Activated CD4-positive, alpha-beta memory T cell treated with anti-CD3 and anti-CD28 coated beads for 36 hours (primary cell): ENCODE measurements around the gene MARCHF11. TPM values are rescaled to one million over a fixed set of nuclear protein-coding genes. Genes with fewer than 3 reads are reported as not detected.

Experiments
- CTCF ChIA-PET: fragments of 350-600 bp; sonication (Branson Sonifier 250); formaldehyde crosslinking; loops from one replicate; lab custom pipeline; 2021; ENCODE audit warnings: antibody characterized with exemption, inconsistent platforms; lab: Charles Lee
- POLR2A ChIA-PET: fragments of 350-600 bp; sonication (Branson Sonifier 250); formaldehyde crosslinking; loops from one replicate; lab custom pipeline; 2021; ENCODE audit warnings: antibody characterized with exemption; lab: Charles Lee
- DNase-seq: peaks from one replicate; pipeline ENCODE4 v3.0.0-alpha.2; 2020
- H3K27ac Mint-ChIP-seq: one replicate; pipeline ENCODE4 v1.8.0; 2021; ENCODE audit warnings: mixed read lengths
- H3K27me3 Mint-ChIP-seq: one replicate; pipeline ENCODE4 v1.8.0; 2021; ENCODE audit warnings: mixed read lengths
- H3K36me3 Mint-ChIP-seq: one replicate; pipeline ENCODE4 v1.8.0; 2021; ENCODE audit warnings: mixed read lengths
- H3K4me1 Mint-ChIP-seq: one replicate; pipeline ENCODE4 v1.8.0; 2021; ENCODE audit warnings: low read depth, mixed read lengths
- H3K4me3 Mint-ChIP-seq: one replicate; pipeline ENCODE4 v1.8.0; 2021; ENCODE audit warnings: mild to moderate bottlenecking, mixed read lengths
- H3K9me3 Mint-ChIP-seq: one replicate; pipeline ENCODE4 v1.8.0; 2021; ENCODE audit warnings: mixed read lengths
- intact Hi-C: fragments of 100-400 bp; cut with micrococcal nuclease; formaldehyde crosslinking; loops from one replicate; pipeline ENCODE4 v1.15.1; 2023
- total RNA-seq, 2 experiments: library from RNA; stranded (reverse); gene quantifications; one replicate each; pipeline ENCODE4 v1.2.3, GENCODE V29; 2021

The MARCHF11 gene
- total RNA-seq, 2 experiments from 2014 or later, result not detected

- Mint-ChIP-seq H3K4me3 (no peak overlapping the region), H3K4me1 (no peaks in the 10 kb centered on the region), H3K27me3 (no peaks in the 10 kb centered on the region), H3K9me3 (no peaks in the 10 kb centered on the region), H3K36me3 (no peaks in the 10 kb centered on the region), H3K27ac (no peak overlapping the region)
- POLR2A ChIA-PET, result no interaction called here
- CTCF ChIA-PET, result no interaction called here
- DNase-seq, result no peak
- intact Hi-C loops, result no loop called here
These were observed 107.0 kb downstream of the MARCHF11 start for GRCh38 chr5:16072616-16073015.

DNA sequence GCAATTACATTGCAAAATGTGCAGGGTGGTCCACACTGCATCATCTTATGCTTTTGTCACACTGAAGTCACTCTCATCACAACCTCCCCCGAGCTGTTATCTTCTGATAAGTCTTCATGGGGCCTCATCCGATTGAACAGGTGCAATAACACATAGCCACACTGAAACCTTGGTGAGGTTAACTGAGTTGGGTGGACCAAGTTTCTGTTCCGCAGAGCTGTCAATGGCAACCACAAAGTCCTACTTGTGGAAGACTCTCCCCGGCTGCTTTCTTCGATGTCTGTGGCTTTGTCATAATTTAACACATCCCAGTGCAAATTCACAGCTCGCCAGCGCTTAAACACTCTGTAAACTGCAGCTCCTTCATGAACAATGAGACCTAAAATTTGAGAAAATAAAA, 112.2 kb downstream of the MARCHF11 start:
- POLR2A ChIA-PET, result no interaction called here
- no peaks in the 10 kb centered on the region for H3K9me3 Mint-ChIP-seq
- no peak overlapping the region for H3K4me3 Mint-ChIP-seq
- no peak overlapping the region for H3K27ac Mint-ChIP-seq
- CTCF ChIA-PET, result no interaction called here
- H3K27me3 Mint-ChIP-seq, result no peaks in the 10 kb centered on the region
- intact Hi-C loops, result no loop called here
- H3K36me3 Mint-ChIP-seq, result no peaks in the 10 kb centered on the region
- H3K4me1 Mint-ChIP-seq, result no peaks in the 10 kb centered on the region
- no peak for DNase-seq

DNA sequence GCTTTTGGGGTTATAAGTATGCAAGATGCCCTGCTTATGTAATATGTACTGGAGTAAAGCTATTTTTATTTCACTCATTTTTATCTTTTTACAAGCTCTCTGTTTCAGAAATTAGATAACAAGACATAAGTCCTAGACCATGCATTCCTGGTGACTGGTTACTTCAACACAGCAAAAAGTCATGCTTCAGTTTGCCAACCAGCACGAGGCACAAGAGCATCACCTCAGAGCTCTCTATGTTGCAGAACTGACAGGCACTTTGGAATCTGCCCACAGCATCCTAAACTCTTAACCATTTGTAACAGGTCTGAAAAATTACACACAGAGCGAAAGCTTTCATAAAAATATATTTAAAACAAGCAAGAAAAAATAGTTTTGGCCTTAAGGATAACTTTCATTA, 112.8 kb downstream of the MARCHF11 start:
- intact Hi-C loops, result no loop called here
- H3K4me3 Mint-ChIP-seq, result no peak overlapping the region
- no peaks in the 10 kb centered on the region for H3K9me3 Mint-ChIP-seq
- POLR2A ChIA-PET, result no interaction called here
- no peak overlapping the region for H3K27ac Mint-ChIP-seq
- DNase-seq, result no peak
- H3K27me3 Mint-ChIP-seq, result no peaks in the 10 kb centered on the region
- no peaks in the 10 kb centered on the region for H3K36me3 Mint-ChIP-seq
- H3K4me1 Mint-ChIP-seq, result no peaks in the 10 kb centered on the region
- CTCF ChIA-PET, result no interaction called here

DNA sequence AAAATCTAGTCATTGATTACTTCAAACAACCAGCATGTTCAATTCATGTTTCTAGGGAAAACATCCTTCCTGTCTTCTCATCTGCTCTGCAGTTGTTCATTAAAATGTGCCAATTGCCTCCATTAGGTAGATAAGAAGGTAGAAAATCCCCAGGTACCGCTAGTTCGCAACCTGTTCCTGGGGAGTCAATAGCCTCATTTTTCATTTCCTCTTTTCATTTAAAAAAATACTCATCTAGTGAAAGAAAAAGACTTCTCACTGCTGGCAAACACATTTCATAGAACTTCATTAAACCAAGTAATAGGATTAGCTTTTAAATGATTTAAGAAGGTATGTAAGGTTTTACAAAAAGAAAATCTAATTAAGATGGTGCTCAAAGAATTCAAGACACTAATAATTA, 113.3 kb downstream of the MARCHF11 start:
- no peaks in the 10 kb centered on the region for H3K27me3 Mint-ChIP-seq
- no peaks in the 10 kb centered on the region for H3K4me1 Mint-ChIP-seq
- no peak overlapping the region for H3K4me3 Mint-ChIP-seq
- H3K9me3 Mint-ChIP-seq, result no peaks in the 10 kb centered on the region
- intact Hi-C loops, result no loop called here
- DNase-seq, result no peak
- ChIA-PET CTCF (no interaction called here), POLR2A (no interaction called here)
- no peak overlapping the region for H3K27ac Mint-ChIP-seq
- no peaks in the 10 kb centered on the region for H3K36me3 Mint-ChIP-seq

DNA sequence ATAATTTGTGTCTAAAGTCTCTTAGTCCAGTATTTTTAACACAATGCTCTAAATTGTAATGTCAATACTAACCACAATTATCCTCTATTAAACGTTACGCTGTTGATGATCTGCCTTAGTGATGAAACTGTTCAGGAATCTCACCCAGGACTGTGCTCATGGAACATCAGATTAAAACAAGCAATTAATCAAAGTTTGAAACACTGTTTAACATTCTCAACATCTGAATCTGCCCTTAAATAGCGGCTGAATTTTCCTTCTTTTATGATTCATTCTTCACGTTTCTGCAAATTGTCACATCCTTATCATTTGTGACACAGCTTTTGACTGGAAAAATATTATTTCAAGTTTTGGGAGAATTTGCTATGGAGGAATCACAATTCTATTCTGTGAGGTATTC, 113.8 kb downstream of the MARCHF11 start:
- Mint-ChIP-seq H3K27ac (no peak overlapping the region), H3K36me3 (no peaks in the 10 kb centered on the region), H3K4me3 (no peak overlapping the region), H3K27me3 (no peaks in the 10 kb centered on the region), H3K4me1 (no peaks in the 10 kb centered on the region), H3K9me3 (no peaks in the 10 kb centered on the region)
- DNase-seq, result no peak
- POLR2A ChIA-PET, result no interaction called here
- intact Hi-C loops, result no loop called here
- CTCF ChIA-PET, result no interaction called here

DNA sequence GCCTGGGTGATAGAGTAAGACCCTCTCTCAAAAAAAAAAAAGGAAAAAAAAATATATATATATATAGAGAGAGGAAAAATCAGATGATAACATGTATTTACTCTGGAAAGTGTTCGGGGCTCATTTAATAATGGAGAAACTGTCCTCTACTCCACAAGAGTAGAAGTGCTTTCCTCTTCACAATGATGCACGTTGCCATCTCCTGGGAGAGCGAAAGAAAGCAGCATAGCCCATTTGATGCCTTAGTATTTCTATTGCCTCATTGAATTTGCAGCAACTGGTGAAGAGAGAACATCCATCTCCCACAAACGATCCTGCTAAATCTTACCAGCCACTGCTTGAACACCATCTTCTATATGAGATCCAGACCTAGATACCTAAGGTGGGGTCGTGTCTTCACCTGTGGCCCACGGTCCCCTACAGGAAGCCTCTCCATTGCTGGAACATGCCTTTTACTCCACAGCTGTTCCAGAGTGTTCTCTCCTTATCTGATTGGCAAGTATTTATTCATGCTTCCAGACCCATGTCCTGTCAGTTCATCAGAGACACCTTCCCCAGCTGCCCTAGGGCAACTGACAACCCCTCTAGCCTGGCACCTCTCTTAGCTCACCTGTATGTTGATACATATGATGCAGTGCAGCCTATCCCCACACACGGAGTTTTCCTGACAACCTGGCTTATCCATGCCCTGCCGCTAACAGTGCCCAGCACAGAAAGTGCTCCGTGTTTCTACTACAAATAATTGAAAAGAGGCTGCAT, 115.3 kb downstream of the MARCHF11 start:
- H3K4me1 Mint-ChIP-seq, result no peaks in the 10 kb centered on the region
- H3K27ac Mint-ChIP-seq, result no peak overlapping the region
- H3K27me3 Mint-ChIP-seq, result no peaks in the 10 kb centered on the region
- POLR2A ChIA-PET, result no interaction called here
- no peak for DNase-seq
- no peaks in the 10 kb centered on the region for H3K36me3 Mint-ChIP-seq
- intact Hi-C loops, result no loop called here
- CTCF ChIA-PET, result no interaction called here
- H3K9me3 Mint-ChIP-seq, result peaks cover 6% of the 10 kb centered on the region
- no peak overlapping the region for H3K4me3 Mint-ChIP-seq

GRCh38 chr5:16061163-16061562, 118.4 kb downstream of the MARCHF11 start:
- CTCF ChIA-PET, result no interaction called here
- POLR2A ChIA-PET, result no interaction called here
- Mint-ChIP-seq H3K4me3 (no peak overlapping the region), H3K27ac (no peak overlapping the region), H3K4me1 (no peaks in the 10 kb centered on the region), H3K27me3 (no peaks in the 10 kb centered on the region), H3K36me3 (no peaks in the 10 kb centered on the region), H3K9me3 (peaks cover 6% of the 10 kb centered on the region)
- intact Hi-C loops, result no loop called here
- no peak for DNase-seq

- H3K4me3 Mint-ChIP-seq, result no peak overlapping the region
- H3K27me3 Mint-ChIP-seq, result no peaks in the 10 kb centered on the region
- H3K27ac Mint-ChIP-seq, result no peak overlapping the region
- POLR2A ChIA-PET, result no interaction called here
- DNase-seq, result no peak
- H3K9me3 Mint-ChIP-seq, result peaks cover 8% of the 10 kb centered on the region
- H3K4me1 Mint-ChIP-seq, result no peaks in the 10 kb centered on the region
- intact Hi-C loops, result no loop called here
- CTCF ChIA-PET, result no interaction called here
- no peaks in the 10 kb centered on the region for H3K36me3 Mint-ChIP-seq
These were observed 122.3 kb downstream of the MARCHF11 start for GRCh38 chr5:16057277-16057676.

GRCh38 chr5:16051246-16051755, 128.3 kb downstream of the MARCHF11 start:
- Mint-ChIP-seq H3K4me3 (no peak overlapping the region), H3K9me3 (peaks cover 4% of the 10 kb centered on the region), H3K27me3 (no peaks in the 10 kb centered on the region), H3K4me1 (no peaks in the 10 kb centered on the region), H3K36me3 (no peaks in the 10 kb centered on the region), H3K27ac (no peak overlapping the region)
- intact Hi-C loops, result no loop called here
- no peak for DNase-seq
- ChIA-PET CTCF (no interaction called here), POLR2A (no interaction called here)

GRCh38 chr5:16050414-16050813, 129.2 kb downstream of the MARCHF11 start:
- no peaks in the 10 kb centered on the region for H3K27me3 Mint-ChIP-seq
- no peaks in the 10 kb centered on the region for H3K36me3 Mint-ChIP-seq
- POLR2A ChIA-PET, result no interaction called here

GRCh38 chr5:16049761-16050160, 129.8 kb downstream of the MARCHF11 start:
- Mint-ChIP-seq H3K27ac (no peak overlapping the region), H3K9me3 (peaks cover 4% of the 10 kb centered on the region), H3K36me3 (no peaks in the 10 kb centered on the region), H3K27me3 (no peaks in the 10 kb centered on the region), H3K4me3 (no peak overlapping the region), H3K4me1 (no peaks in the 10 kb centered on the region)
- DNase-seq, result no peak
- ChIA-PET POLR2A (no interaction called here), CTCF (no interaction called here)
- intact Hi-C loops, result no loop called here

More at GRCh38 chr5:16050414-16050813, 129.2 kb downstream of the MARCHF11 start:
- H3K27ac Mint-ChIP-seq, result no peak overlapping the region
- intact Hi-C loops, result no loop called here
- no peak overlapping the region for H3K4me3 Mint-ChIP-seq
- CTCF ChIA-PET, result no interaction called here
- no peak for DNase-seq
- H3K9me3 Mint-ChIP-seq, result peaks cover 4% of the 10 kb centered on the region
- H3K4me1 Mint-ChIP-seq, result no peaks in the 10 kb centered on the region

GRCh38 chr5:16048132-16048531, 131.5 kb downstream of the MARCHF11 start:
- no peak overlapping the region for H3K4me3 Mint-ChIP-seq
- H3K27me3 Mint-ChIP-seq, result no peaks in the 10 kb centered on the region
- H3K9me3 Mint-ChIP-seq, result peaks cover 2% of the 10 kb centered on the region
- CTCF ChIA-PET, result no interaction called here
- POLR2A ChIA-PET, result no interaction called here
- DNase-seq, result no peak
- H3K4me1 Mint-ChIP-seq, result no peaks in the 10 kb centered on the region
- no peak overlapping the region for H3K27ac Mint-ChIP-seq
- intact Hi-C loops, result no loop called here
- no peaks in the 10 kb centered on the region for H3K36me3 Mint-ChIP-seq

- Mint-ChIP-seq H3K27me3 (no peaks in the 10 kb centered on the region), H3K36me3 (no peaks in the 10 kb centered on the region), H3K9me3 (no peaks in the 10 kb centered on the region), H3K27ac (no peak overlapping the region), H3K4me1 (no peaks in the 10 kb centered on the region), H3K4me3 (no peak overlapping the region)
- ChIA-PET POLR2A (no interaction called here), CTCF (no interaction called here)
- DNase-seq, result no peak
- intact Hi-C loops, result no loop called here
These were observed 136.1 kb downstream of the MARCHF11 start for GRCh38 chr5:16043349-16043965.
